ENCODE results near the gene ZBTB18.

ZBTB18 gene

DNA sequence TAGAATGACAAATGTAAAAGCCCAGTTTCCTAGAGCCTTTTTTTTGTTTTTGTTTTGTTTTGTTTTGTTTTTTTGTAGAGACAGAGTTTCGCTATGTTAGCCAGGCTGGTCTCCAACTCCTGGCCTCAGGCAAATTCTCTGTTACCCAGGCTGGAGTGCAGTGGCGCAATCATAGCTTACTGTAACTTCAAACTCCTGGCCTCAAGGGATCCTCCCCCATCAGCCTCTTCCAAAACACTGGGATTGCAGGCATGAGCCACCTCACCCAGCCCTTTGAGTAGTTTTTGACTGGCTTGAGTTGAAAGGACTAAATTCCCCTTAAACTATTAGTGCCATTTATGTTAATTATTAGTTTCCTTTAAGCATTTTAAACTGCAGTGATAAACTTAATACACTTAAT lies 28.8 kb upstream of the ZBTB18 start:
- ChIA-PET CTCF (interaction anchor here (0.5 to 0.6 kb wide), 2 partner anchors 19 to 250 kb away, joined by 3 read pairs; no protein-coding TSS in a partner anchor), POLR2A (no interaction called here)
- no peak overlapping the region for H3K4me3 ChIP-seq (ENCODE audit: control insufficient read depth in 1 of 7, extremely low read depth in 1 of 7, insufficient read depth in 4 of 7, low read depth in 2 of 7, low read length in 6 of 7)
- no peaks in the 10 kb centered on the region for H3K4me1 ChIP-seq (ENCODE audit: control extremely low read depth in 1 of 4, control insufficient read depth in 4 of 4, insufficient read depth in 4 of 4, low read length in 3 of 4)
- H3K36me3 ChIP-seq (ENCODE audit: control insufficient read depth in 4 of 4, insufficient read depth in 4 of 4, low read length in 3 of 4) = no peaks in the 10 kb centered on the region
- no peak for DNase-seq
- WGBS (ENCODE audit: insufficient coverage) = 90% methylated on average over 2 of the region's 2 CpGs
- no peaks in the 10 kb centered on the region for H3K9me3 ChIP-seq (ENCODE audit: control extremely low read depth in 1 of 5, control insufficient read depth in 4 of 5, insufficient read depth in 2 of 5, low read depth in 1 of 5, low read length in 4 of 5)
- no peaks in the 10 kb centered on the region for H3K27me3 ChIP-seq (replicated peaks in 2 of 5; ENCODE audit: control insufficient read depth in 4 of 5, insufficient read depth in 5 of 5, low read length in 4 of 5)
- no peak overlapping the region for H3K27ac ChIP-seq (ENCODE audit: insufficient read depth in 1 of 2, low read depth in 1 of 2, low read length in 2 of 2, poor library complexity in 1 of 2, severe bottlenecking in 2 of 2)

GRCh38 chr1:244022864-244023440 lies 28.1 kb upstream of the ZBTB18 start:
- Histone ChIP-seq H3K9me3 (ENCODE audit: control extremely low read depth in 1 of 5, control insufficient read depth in 4 of 5, insufficient read depth in 2 of 5, low read depth in 1 of 5, low read length in 4 of 5) (no peaks in the 10 kb centered on the region), H3K4me1 (ENCODE audit: control extremely low read depth in 1 of 4, control insufficient read depth in 4 of 4, insufficient read depth in 4 of 4, low read length in 3 of 4) (no peaks in the 10 kb centered on the region), H3K27ac (ENCODE audit: insufficient read depth in 1 of 2, low read depth in 1 of 2, low read length in 2 of 2, poor library complexity in 1 of 2, severe bottlenecking in 2 of 2) (no peak overlapping the region), H3K4me3 (ENCODE audit: control insufficient read depth in 1 of 7, extremely low read depth in 1 of 7, insufficient read depth in 4 of 7, low read depth in 2 of 7, low read length in 6 of 7) (no peak overlapping the region), H3K36me3 (ENCODE audit: control insufficient read depth in 4 of 4, insufficient read depth in 4 of 4, low read length in 3 of 4) (no peaks in the 10 kb centered on the region), H3K27me3 (replicated peaks in 2 of 5; ENCODE audit: control insufficient read depth in 4 of 5, insufficient read depth in 5 of 5, low read length in 4 of 5) (no peaks in the 10 kb centered on the region)
- ChIA-PET POLR2A (no interaction called here), CTCF (interaction anchor here (0.5 to 0.6 kb wide), 2 partner anchors 20 to 250 kb away, joined by 3 read pairs; no protein-coding TSS in a partner anchor)
- no peak for DNase-seq
- WGBS (ENCODE audit: insufficient coverage) = 94% methylated on average over 7 of the region's 9 CpGs

- POLR2A ChIA-PET = no interaction called here
Measured at GRCh38 chr1:244027491-244028145, 23.5 kb upstream of the ZBTB18 start.

GRCh38 chr1:244028701-244029100 lies 22.4 kb upstream of the ZBTB18 start:
- Histone ChIP-seq H3K36me3 (ENCODE audit: control insufficient read depth in 4 of 4, insufficient read depth in 4 of 4, low read length in 3 of 4) (no peaks in the 10 kb centered on the region), H3K9me3 (ENCODE audit: control extremely low read depth in 1 of 5, control insufficient read depth in 4 of 5, insufficient read depth in 2 of 5, low read depth in 1 of 5, low read length in 4 of 5) (no peaks in the 10 kb centered on the region), H3K4me1 (ENCODE audit: control extremely low read depth in 1 of 4, control insufficient read depth in 4 of 4, insufficient read depth in 4 of 4, low read length in 3 of 4) (peaks cover 0 to 5% (median 0%) of the 10 kb centered on the region in 4 experiments), H3K27me3 (replicated peaks in 2 of 5; ENCODE audit: control insufficient read depth in 4 of 5, insufficient read depth in 5 of 5, low read length in 4 of 5) (no peaks in the 10 kb centered on the region), H3K4me3 (ENCODE audit: control insufficient read depth in 1 of 7, extremely low read depth in 1 of 7, insufficient read depth in 4 of 7, low read depth in 2 of 7, low read length in 6 of 7) (no peak overlapping the region), H3K27ac (ENCODE audit: insufficient read depth in 1 of 2, low read depth in 1 of 2, low read length in 2 of 2, poor library complexity in 1 of 2, severe bottlenecking in 2 of 2) (no peak overlapping the region)
- ChIA-PET POLR2A (no interaction called here), CTCF (interaction anchor here (1.3 kb wide), 1 partner anchor 321 kb away, joined by 3 read pairs; no protein-coding TSS in a partner anchor)
- WGBS (ENCODE audit: insufficient coverage) = 100% methylated on average over 3 of the region's 3 CpGs
- no peak for DNase-seq

More at GRCh38 chr1:244027491-244028145, 23.5 kb upstream of the ZBTB18 start:
- H3K27ac ChIP-seq (ENCODE audit: insufficient read depth in 1 of 2, low read depth in 1 of 2, low read length in 2 of 2, poor library complexity in 1 of 2, severe bottlenecking in 2 of 2) = no peak overlapping the region
- 97% methylated on average over 15 of the region's 17 CpGs for WGBS (ENCODE audit: insufficient coverage)
- no peaks in the 10 kb centered on the region for H3K36me3 ChIP-seq (ENCODE audit: control insufficient read depth in 4 of 4, insufficient read depth in 4 of 4, low read length in 3 of 4)
- H3K4me3 ChIP-seq (ENCODE audit: control insufficient read depth in 1 of 7, extremely low read depth in 1 of 7, insufficient read depth in 4 of 7, low read depth in 2 of 7, low read length in 6 of 7) = no peak overlapping the region
- DNase-seq = no peak
- CTCF ChIA-PET = interaction anchor here (1.3 kb wide), 1 partner anchor 320 kb away, joined by 3 read pairs; no protein-coding TSS in a partner anchor
- no peaks in the 10 kb centered on the region for H3K9me3 ChIP-seq (ENCODE audit: control extremely low read depth in 1 of 5, control insufficient read depth in 4 of 5, insufficient read depth in 2 of 5, low read depth in 1 of 5, low read length in 4 of 5)
- no peaks in the 10 kb centered on the region for H3K27me3 ChIP-seq (replicated peaks in 2 of 5; ENCODE audit: control insufficient read depth in 4 of 5, insufficient read depth in 5 of 5, low read length in 4 of 5)
- H3K4me1 ChIP-seq (ENCODE audit: control extremely low read depth in 1 of 4, control insufficient read depth in 4 of 4, insufficient read depth in 4 of 4, low read length in 3 of 4) = peaks cover 0 to 5% (median 0%) of the 10 kb centered on the region in 4 experiments

GRCh38 chr1:244029124-244029523 lies 22.0 kb upstream of the ZBTB18 start:
- CTCF ChIA-PET = no interaction called here
- H3K36me3 ChIP-seq (ENCODE audit: control insufficient read depth in 4 of 4, insufficient read depth in 4 of 4, low read length in 3 of 4) = no peaks in the 10 kb centered on the region
- DNase-seq = peak in 2 of 3 donors; percentile 15 to 22
- H3K27me3 ChIP-seq (replicated peaks in 2 of 5; ENCODE audit: control insufficient read depth in 4 of 5, insufficient read depth in 5 of 5, low read length in 4 of 5) = no peaks in the 10 kb centered on the region
- H3K4me3 ChIP-seq (ENCODE audit: control insufficient read depth in 1 of 7, extremely low read depth in 1 of 7, insufficient read depth in 4 of 7, low read depth in 2 of 7, low read length in 6 of 7) = no peak overlapping the region
- POLR2A ChIA-PET = no interaction called here
- 100% methylated on average over 1 of the region's 3 CpGs for WGBS (ENCODE audit: insufficient coverage)
- H3K27ac ChIP-seq (ENCODE audit: insufficient read depth in 1 of 2, low read depth in 1 of 2, low read length in 2 of 2, poor library complexity in 1 of 2, severe bottlenecking in 2 of 2) = no peak overlapping the region
- H3K9me3 ChIP-seq (ENCODE audit: control extremely low read depth in 1 of 5, control insufficient read depth in 4 of 5, insufficient read depth in 2 of 5, low read depth in 1 of 5, low read length in 4 of 5) = no peaks in the 10 kb centered on the region
- peaks cover 0 to 5% (median 0%) of the 10 kb centered on the region in 4 experiments for H3K4me1 ChIP-seq (ENCODE audit: control extremely low read depth in 1 of 4, control insufficient read depth in 4 of 4, insufficient read depth in 4 of 4, low read length in 3 of 4)

DNA sequence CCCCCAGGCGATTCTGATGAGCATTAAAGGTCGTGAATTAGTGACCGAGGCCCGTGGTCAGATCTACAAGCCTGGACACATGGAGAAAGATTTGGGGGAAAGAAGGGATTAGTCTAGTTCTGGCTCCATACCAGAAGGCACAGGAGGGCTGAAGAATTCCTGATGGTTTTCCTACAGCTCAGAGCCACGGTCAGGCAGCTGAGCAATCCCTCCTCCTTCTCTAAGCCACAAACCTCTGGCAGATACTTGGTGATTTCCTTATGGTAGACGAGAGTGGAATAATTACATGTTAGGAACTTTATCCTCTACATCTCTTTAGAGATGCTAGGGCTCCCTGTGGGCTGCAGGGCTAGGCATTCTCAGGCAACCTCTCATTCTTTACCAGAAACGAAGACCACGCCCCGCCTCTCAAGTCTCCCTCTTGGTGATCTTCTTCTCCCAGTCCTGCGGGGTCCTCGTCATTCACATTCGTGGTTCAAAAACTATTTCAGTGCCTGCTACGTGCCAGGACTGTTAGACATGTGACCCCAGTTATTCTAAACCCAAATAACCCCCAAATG lies 20.5 kb upstream of the ZBTB18 start:
- WGBS (ENCODE audit: insufficient coverage) = 87% methylated on average over 9 of the region's 13 CpGs
- no peak overlapping the region for H3K4me3 ChIP-seq (ENCODE audit: control insufficient read depth in 1 of 7, extremely low read depth in 1 of 7, insufficient read depth in 4 of 7, low read depth in 2 of 7, low read length in 6 of 7)
- H3K9me3 ChIP-seq (ENCODE audit: control extremely low read depth in 1 of 5, control insufficient read depth in 4 of 5, insufficient read depth in 2 of 5, low read depth in 1 of 5, low read length in 4 of 5) = no peaks in the 10 kb centered on the region
- no peaks in the 10 kb centered on the region for H3K27me3 ChIP-seq (replicated peaks in 2 of 5; ENCODE audit: control insufficient read depth in 4 of 5, insufficient read depth in 5 of 5, low read length in 4 of 5)
- no peak for DNase-seq
- H3K36me3 ChIP-seq (ENCODE audit: control insufficient read depth in 4 of 4, insufficient read depth in 4 of 4, low read length in 3 of 4) = no peaks in the 10 kb centered on the region
- ChIA-PET POLR2A (no interaction called here), CTCF (no interaction called here)
- no peak overlapping the region for H3K27ac ChIP-seq (ENCODE audit: insufficient read depth in 1 of 2, low read depth in 1 of 2, low read length in 2 of 2, poor library complexity in 1 of 2, severe bottlenecking in 2 of 2)
- peaks cover 0 to 5% (median 0%) of the 10 kb centered on the region in 4 experiments for H3K4me1 ChIP-seq (ENCODE audit: control extremely low read depth in 1 of 4, control insufficient read depth in 4 of 4, insufficient read depth in 4 of 4, low read length in 3 of 4)

DNA sequence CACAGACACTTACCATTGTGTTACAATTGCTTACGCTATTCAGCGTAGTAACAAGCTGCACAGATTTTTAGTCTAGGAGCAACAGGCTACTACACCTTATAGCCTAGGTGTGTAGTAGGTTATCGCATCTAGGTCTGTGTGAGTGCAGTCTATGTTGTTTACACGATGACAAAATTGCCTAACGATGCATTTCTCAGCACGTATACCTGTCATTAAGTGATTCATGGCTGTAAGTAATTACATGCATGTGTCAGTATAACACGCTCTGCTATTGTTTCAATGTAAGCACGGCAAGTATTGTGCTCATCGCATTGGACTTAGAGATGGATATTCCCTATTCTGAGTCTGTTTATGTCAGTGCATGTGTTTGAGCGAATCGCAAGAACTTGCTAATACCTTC lies 15.7 kb upstream of the ZBTB18 start:
- Histone ChIP-seq H3K9me3 (ENCODE audit: control extremely low read depth in 1 of 5, control insufficient read depth in 4 of 5, insufficient read depth in 2 of 5, low read depth in 1 of 5, low read length in 4 of 5) (no peaks in the 10 kb centered on the region), H3K4me1 (ENCODE audit: control extremely low read depth in 1 of 4, control insufficient read depth in 4 of 4, insufficient read depth in 4 of 4, low read length in 3 of 4) (no peaks in the 10 kb centered on the region), H3K27me3 (replicated peaks in 2 of 5; ENCODE audit: control insufficient read depth in 4 of 5, insufficient read depth in 5 of 5, low read length in 4 of 5) (no peaks in the 10 kb centered on the region), H3K36me3 (ENCODE audit: control insufficient read depth in 4 of 4, insufficient read depth in 4 of 4, low read length in 3 of 4) (no peaks in the 10 kb centered on the region), H3K4me3 (ENCODE audit: control insufficient read depth in 1 of 7, extremely low read depth in 1 of 7, insufficient read depth in 4 of 7, low read depth in 2 of 7, low read length in 6 of 7) (no peak overlapping the region), H3K27ac (ENCODE audit: insufficient read depth in 1 of 2, low read depth in 1 of 2, low read length in 2 of 2, poor library complexity in 1 of 2, severe bottlenecking in 2 of 2) (no peak overlapping the region)
- no peak for DNase-seq
- ChIA-PET CTCF (no interaction called here), POLR2A (no interaction called here)
- 96% methylated on average over 5 of the region's 11 CpGs for WGBS (ENCODE audit: insufficient coverage)

Data from common myeloid progenitor, CD34-positive (primary cell).